HL-60 (cell line): ENCODE results near the gene DDIAS.

Source experiments
- CTCF ChIP-seq: IDR thresholded peaks from one replicate; pipeline ENCODE4 v1.5.1; 2011; ENCODE audit warnings: low read length, control low read depth, inconsistent platforms; ENCODE audit not compliant: insufficient read depth
- REST ChIP-seq: IDR thresholded peaks from 2 replicates; pipeline ENCODE4 v1.6.1; 2012; ENCODE audit warnings: low read depth; ENCODE audit not compliant: insufficient replicate concordance

GRCh38 chr11:82908311-82908710 is 6.8 kb downstream of the DDIAS start:
- TF ChIP-seq REST (no peak), CTCF (no peak)
